Rectal smooth muscle tissue (tissue), 1 donor: ENCODE results near the gene CLHC1.
A peak's percentile ranks its signal among the peaks of the same experiment; 100 is the strongest.
"Not testable (repeated sequence)": the region's sequence is repeated elsewhere in the genome, so short reads cannot be mapped to it uniquely, and the experiment has no call there.

ENCODE experiments used
- H3K27ac ChIP-seq: one replicate; pipeline ENCODE4 v1.7.0; 2013; ENCODE audit warnings: low read depth, low read length, inconsistent platforms
- H3K27me3 ChIP-seq: one replicate; pipeline ENCODE4 v1.7.0; 2013; ENCODE audit warnings: low read length; ENCODE audit not compliant: control insufficient read depth, insufficient read depth
- H3K36me3 ChIP-seq: one replicate; pipeline ENCODE4 v1.7.0; 2013; ENCODE audit warnings: low read length; ENCODE audit not compliant: control insufficient read depth, insufficient read depth
- H3K4me1 ChIP-seq: one replicate; pipeline ENCODE4 v1.7.0; 2013; ENCODE audit warnings: low read length; ENCODE audit not compliant: control insufficient read depth, insufficient read depth
- H3K4me3 ChIP-seq: one replicate; pipeline ENCODE4 v1.7.0; 2013; ENCODE audit warnings: low read length
- H3K9ac ChIP-seq: one replicate; pipeline ENCODE4 v1.7.0; 2013; ENCODE audit warnings: low read length

CLHC1 gene

DNA sequence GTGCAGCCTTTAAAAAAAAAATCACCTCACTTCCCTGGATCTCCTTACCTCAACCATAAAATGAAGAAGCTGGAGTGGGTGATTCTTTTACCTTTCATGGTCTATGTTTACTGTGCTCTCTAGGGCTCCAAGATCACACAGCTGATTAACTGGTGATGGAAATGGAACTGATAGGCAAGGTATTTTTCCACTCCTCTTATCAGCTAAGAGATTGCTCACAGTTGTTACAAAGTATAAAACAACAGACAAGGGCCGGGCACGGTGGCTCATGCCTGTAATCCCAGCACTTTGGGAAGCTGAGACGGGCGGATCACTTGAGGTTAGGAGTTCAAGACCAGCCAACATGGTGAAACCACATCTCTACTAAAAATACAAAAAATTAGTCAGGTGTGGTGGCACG is 14.9 kb upstream of the CLHC1 start:
- H3K4me3 ChIP-seq: no peak overlapping the region
- no peak overlapping the region for H3K27ac ChIP-seq
- peaks cover 8% of the 10 kb centered on the region for H3K36me3 ChIP-seq
- H3K4me1 ChIP-seq: no peaks in the 10 kb centered on the region
- H3K27me3 ChIP-seq: no peaks in the 10 kb centered on the region
- no peak overlapping the region for H3K9ac ChIP-seq

DNA sequence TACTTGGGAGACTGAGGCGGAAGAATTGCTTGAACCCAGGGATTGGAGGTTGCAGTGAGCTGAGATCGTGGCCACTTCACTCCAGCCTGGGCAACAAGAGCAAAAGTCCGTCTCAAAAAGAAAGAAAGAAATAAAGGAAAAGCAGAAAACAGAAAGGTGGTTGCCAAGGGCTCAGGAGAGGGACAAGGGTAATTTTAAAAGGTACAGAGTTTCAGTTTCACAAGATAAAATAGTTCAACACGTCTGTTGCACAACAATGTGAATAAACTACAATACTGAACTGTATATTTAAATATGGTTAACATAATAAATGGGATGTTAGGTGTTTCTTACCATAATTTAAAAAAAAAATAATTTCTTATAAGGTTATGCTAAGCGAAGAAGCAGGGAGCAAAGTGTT is 13.3 kb upstream of the CLHC1 start:
- H3K27me3 ChIP-seq: no peaks in the 10 kb centered on the region
- peaks cover 8% of the 10 kb centered on the region for H3K36me3 ChIP-seq
- no peak overlapping the region for H3K27ac ChIP-seq
- no peak overlapping the region for H3K4me3 ChIP-seq
- H3K9ac ChIP-seq: no peak overlapping the region
- no peaks in the 10 kb centered on the region for H3K4me1 ChIP-seq

DNA sequence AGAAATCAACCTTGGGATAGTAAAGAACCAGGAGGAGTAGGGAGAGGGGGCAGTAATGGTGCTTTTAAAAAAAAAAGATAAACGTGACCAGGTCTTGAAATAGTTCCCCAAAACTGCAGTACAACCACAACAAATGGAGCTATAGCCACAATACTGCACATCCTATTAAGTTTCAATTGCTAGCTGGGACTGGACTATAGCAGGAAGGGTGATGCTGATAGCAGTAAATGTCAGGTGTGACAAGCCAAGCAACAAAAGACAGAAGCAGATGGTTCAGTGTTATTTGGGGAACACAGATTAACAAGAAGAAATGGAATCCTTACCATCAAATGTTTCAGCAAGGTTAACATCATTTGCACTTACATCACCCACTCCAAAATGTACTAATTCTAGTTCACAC is 10.5 kb upstream of the CLHC1 start:
- Histone ChIP-seq H3K27me3 (no peaks in the 10 kb centered on the region), H3K36me3 (peaks cover 4% of the 10 kb centered on the region), H3K4me1 (no peaks in the 10 kb centered on the region), H3K4me3 (no peak overlapping the region), H3K9ac (no peak overlapping the region), H3K27ac (no peak overlapping the region)

DNA sequence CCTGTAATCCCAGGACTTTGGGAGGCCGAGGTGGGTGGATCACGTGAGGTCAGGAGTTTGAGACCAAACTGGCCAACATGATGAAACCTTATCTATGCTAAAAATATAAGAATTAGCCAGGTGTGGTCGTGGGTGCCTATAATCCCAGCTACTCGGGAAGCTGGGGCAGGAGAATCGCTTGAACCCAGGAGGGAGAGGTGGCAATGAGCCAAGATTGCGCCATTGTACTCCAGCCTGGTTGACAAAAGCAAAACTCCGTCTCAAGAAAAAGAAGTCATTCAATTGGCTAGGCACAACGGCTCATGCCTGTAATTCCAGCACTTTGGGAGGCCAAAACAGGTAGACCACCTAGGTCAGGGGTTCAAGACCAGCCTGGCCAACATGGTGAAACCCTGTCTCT is 9.5 kb upstream of the CLHC1 start:
- H3K27me3 ChIP-seq, H3K4me3 ChIP-seq, H3K4me1 ChIP-seq, H3K27ac ChIP-seq, H3K9ac ChIP-seq, H3K36me3 ChIP-seq: not testable (repeated sequence)

DNA sequence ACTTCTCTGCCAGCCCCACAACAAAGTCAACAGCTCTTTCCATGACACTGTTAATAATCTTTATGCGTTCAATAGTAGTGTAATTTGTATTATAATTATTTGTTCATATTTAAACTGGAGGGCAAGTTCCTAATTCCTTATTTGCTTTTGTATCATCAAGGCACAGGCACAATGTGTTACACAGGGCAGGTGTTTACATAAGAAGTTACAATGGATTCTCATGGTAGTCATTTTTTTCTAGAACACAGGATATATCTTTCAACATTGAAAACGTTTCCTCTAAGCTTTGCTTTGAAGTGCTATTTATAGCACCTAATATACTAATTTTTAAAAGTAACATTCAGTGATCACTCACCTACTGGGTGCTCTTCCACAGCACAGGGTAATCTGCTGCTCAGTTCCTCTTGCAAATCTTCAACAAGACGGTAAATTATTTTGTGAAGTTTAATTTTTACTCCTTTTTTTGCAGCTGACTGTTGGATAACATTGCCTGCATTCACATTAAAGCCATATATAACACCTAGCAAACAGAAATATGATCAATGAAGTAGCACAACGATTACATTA is 7.6 kb upstream of the CLHC1 start:
- H3K36me3 ChIP-seq: peaks cover 14% of the 10 kb centered on the region
- H3K4me3 ChIP-seq: no peak overlapping the region
- H3K27ac ChIP-seq: no peak overlapping the region
- no peaks in the 10 kb centered on the region for H3K27me3 ChIP-seq
- no peaks in the 10 kb centered on the region for H3K4me1 ChIP-seq
- no peak overlapping the region for H3K9ac ChIP-seq

DNA sequence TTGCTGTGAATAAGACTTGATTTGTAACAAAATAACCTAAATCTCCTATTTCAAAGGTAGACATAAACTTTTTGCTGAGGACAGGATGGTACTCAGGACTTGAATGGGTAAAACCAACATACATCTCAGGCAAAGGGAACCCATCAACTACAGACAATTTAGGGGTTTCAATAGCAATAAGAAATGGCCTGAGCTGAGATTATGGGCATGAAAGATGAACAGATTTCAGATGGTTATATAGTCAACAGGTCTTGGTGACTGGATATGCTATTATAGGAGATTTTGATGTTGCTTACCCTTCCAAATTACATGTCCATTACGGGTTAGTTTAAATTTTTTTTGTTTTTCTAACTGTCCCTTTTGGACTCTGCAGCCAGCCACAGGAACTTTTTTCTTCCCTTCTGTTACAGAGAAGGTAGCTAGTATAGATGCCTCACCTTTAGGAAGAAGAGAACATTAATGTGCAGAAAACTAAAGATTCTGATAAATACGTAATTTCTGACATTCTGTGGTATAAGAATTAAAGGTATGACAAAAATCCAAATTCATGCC is 5.0 kb upstream of the CLHC1 start:
- Histone ChIP-seq H3K27ac (no peak overlapping the region), H3K27me3 (no peaks in the 10 kb centered on the region), H3K36me3 (peaks cover 17% of the 10 kb centered on the region), H3K4me3 (no peak overlapping the region), H3K4me1 (peaks cover 7% of the 10 kb centered on the region), H3K9ac (no peak overlapping the region)

DNA sequence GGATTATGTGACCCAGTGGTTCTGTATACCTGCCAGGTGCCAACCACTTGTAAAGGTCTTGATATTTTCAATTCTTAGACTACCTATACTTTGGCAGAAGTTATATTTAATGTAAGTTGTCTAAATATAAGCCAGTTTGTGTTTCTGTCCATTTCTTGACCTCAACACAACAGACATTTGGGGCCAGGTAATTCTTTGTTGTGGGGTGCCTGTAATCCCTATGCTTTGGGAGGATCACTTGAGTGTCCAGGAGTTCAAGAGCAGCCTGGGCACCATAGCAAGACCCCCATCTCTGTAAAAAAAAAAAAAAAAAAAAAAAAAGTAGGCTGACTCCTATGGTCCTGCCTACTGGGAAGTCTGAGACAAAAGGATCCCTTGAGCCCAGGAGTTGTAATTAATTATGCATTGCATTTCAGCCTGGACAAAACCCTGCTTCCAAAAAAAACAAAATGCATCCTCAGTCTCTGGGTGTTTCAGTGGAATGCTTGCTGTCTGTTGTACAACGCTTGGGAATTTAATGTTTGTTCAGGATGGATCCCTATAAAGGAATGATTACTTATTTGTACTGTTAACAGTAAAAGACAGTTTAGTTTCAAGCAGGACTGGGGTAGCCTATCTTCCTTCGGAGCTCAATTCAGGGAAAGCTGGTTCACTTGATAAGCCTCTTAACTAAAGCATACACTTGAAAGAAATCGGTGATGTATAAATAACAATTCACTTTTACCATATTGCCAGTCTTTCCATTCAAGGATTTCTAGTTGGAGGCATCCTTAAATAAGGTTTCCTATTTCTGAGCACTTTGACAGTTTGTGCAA is 3.8 kb upstream of the CLHC1 start:
- Histone ChIP-seq H3K4me1 (peaks cover 12% of the 10 kb centered on the region), H3K4me3 (no peak overlapping the region), H3K27me3 (no peaks in the 10 kb centered on the region), H3K27ac (no peak overlapping the region), H3K9ac (no peak overlapping the region), H3K36me3 (peaks cover 17% of the 10 kb centered on the region)

DNA sequence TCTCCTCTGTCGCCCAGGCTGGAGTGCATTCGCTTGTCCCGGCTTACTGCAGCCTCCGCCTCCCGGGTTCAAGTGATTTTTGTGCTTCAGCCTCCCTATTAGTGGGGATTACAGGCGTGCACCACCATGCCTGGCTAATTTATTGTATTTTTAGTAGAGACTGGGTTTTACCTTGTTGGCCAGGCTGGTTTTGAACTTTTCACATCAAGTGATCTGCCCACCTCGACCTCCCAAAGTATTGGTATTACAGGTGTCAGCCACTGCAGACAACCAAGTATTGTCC is 1.5 kb upstream of the CLHC1 start:
- Histone ChIP-seq H3K27ac (peak overlapping the region; percentile 96), H3K4me1 (peaks cover 12% of the 10 kb centered on the region), H3K27me3 (no peaks in the 10 kb centered on the region), H3K4me3 (peak overlapping the region; percentile 96), H3K36me3 (peaks cover 17% of the 10 kb centered on the region), H3K9ac (no peak overlapping the region)

DNA sequence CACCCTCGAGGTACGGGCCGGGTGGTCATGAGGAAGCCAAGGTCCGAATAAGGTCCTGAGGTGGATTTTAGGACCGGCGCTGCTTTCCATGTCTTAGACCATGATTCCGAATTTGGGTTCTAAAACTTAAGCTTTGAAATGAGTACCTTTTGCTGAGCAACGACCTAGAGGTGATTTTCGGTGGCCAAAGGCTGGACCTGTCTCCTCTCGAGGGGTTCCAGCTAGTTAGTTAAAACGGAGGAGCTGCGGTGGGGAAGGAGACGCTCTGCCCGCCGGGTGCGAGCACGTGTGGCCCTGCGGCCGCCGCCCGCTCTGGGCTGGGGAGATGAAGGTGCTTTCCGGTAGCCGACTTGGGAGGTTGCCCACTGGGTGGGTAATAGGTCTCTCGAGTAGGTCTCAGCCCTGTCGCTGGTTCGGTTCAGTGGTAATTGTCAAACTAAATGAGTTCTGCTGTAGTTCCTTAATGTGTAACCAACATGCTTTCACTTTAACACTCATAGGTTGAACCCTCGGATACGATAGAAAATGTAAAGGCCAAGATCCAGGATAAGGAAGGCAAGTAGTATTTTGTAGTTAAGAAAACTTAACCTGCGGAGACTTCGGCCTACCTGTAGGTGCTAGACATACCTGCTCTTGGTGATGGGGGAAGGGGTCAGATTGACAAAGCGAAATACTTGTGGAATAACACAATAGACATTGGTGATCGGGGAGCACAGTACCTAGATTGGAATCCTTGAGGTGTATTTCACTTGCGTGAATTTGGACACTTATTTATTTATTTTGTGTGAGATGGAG is 967 bp upstream of the CLHC1 start:
- Histone ChIP-seq H3K9ac (peak overlapping the region; percentile 98), H3K27ac (peak overlapping the region; percentile 96), H3K36me3 (peaks cover 17% of the 10 kb centered on the region), H3K27me3 (no peaks in the 10 kb centered on the region), H3K4me1 (peaks cover 12% of the 10 kb centered on the region), H3K4me3 (peak overlapping the region; percentile 96)

DNA sequence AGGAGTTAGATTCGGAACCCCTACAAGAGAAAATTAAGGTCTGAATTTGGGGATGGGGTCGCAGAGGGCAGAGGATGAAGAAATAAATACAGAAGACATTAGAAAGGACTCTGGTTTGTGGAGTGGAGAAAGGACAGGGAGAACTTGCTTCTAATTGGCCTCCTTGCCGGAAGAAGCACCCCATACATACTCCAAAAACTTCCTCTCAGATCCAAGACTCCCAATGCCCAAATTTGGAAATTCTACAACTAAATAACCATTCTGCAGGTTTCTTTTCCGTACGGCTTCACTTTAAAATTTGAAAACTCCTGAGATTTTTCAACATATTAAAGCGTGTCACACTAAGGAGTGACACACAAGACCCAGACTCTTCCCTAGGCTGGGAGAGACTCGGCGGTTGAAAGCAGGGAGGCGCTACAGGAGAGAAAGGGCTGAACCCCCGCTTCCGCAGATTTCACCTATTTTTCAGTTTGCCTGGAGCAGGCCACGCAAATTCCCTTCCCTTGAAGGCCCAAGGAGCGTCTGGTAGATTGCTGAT is 478 bp downstream of the CLHC1 start:
- Histone ChIP-seq H3K27me3 (no peaks in the 10 kb centered on the region), H3K36me3 (peaks cover 17% of the 10 kb centered on the region), H3K4me3 (peak overlapping the region; percentile 96), H3K27ac (peak overlapping the region; percentile 96), H3K9ac (peak overlapping the region; percentile 98), H3K4me1 (peaks cover 12% of the 10 kb centered on the region)

DNA sequence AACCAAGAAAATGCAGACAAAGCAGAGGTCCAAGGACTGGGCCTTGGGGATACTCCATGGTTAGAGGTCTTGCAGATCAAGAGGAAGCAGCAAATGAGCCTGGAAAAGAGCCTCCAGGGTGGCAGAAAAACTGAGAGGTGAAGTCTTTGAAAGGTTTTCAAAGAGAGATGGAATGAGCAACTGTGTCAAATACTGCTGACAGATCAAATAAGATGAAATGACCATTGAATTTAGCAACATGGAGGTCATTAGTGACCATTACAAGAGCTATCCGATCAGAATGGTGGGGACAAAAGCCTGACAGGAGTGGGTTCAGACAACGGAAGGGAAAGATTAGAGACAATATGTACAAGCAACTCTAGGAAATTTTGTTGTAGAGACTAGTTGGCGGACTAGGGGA is 1.5 kb downstream of the CLHC1 start:
- no peak overlapping the region for H3K4me3 ChIP-seq
- H3K4me1 ChIP-seq: peaks cover 12% of the 10 kb centered on the region
- H3K27ac ChIP-seq: no peak overlapping the region
- H3K27me3 ChIP-seq: no peaks in the 10 kb centered on the region
- peaks cover 11% of the 10 kb centered on the region for H3K36me3 ChIP-seq
- no peak overlapping the region for H3K9ac ChIP-seq

DNA sequence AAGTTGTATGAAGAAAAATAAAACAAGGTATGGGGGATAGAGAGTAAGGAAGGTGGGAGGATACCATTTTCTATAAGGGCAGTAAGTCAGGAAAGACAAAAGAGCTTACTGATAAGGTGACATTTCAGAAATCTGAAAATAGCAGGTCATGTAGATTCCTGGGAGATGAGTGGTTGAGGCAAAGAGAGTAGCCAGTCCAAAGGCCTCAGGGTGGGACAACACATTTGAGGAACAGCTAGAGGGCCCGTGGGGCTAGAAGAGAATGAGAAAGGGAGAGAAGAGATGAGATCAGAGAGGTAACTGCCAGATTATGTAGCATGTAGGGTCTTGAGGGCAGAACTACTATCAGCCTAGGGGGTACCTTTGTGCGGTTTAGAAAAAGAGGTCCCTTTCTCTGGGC is 2.9 kb downstream of the CLHC1 start:
- Histone ChIP-seq H3K36me3 (peaks cover 1% of the 10 kb centered on the region), H3K9ac (no peak overlapping the region), H3K4me1 (peaks cover 12% of the 10 kb centered on the region), H3K4me3 (no peak overlapping the region), H3K27me3 (no peaks in the 10 kb centered on the region), H3K27ac (no peak overlapping the region)
